Prostate gland (tissue), 2 donors: Measurements from ENCODE around the gene HERPUD1.

Experiments
- CTCF ChIP-seq, 4 experiments: fragments of 200-600 bp in 2 of 4; fragments of 450-650 bp in 2 of 4; sonication (generic) in 2 of 4; IDR thresholded peaks; 1 replicate in 3 of 4; 2 replicates in 1 of 4; pipeline ENCODE4 v1.5.1; 2016 to 2019; ENCODE audit warnings: antibody characterized with exemption in 4 of 4, mild to moderate bottlenecking in 2 of 4, moderate library complexity in 2 of 4
- POLR2A ChIP-seq: fragments of 450-650 bp; IDR thresholded peaks from one replicate; pipeline ENCODE4 v1.6.1; 2016; ENCODE audit warnings: antibody characterized with exemption, mild to moderate bottlenecking
- POLR2AphosphoS5 ChIP-seq: sonication (generic); formaldehyde crosslinking; IDR thresholded peaks from one replicate; pipeline ENCODE4 v1.6.1; 2017; ENCODE audit warnings: antibody characterized with exemption

GRCh38 chr16:56939801-56940200 lies 7.9 kb downstream of the HERPUD1 start:
- TF ChIP-seq CTCF (IDR thresholded peaks at IDR 0.05) = no peak
- no peak for TF ChIP-seq POLR2A
- TF ChIP-seq POLR2AphosphoS5 = no peak
